ENCODE measurements around the gene EID2B. TPM values are rescaled to one million over a fixed set of nuclear protein-coding genes. Genes with fewer than 3 reads are reported as not detected.
A peak's percentile ranks its signal among the peaks of the same experiment; 100 is the strongest.

EID2B gene
- total and polyA plus RNA-seq, 10 of the 15 experiments (the other 5 are each of a cell fraction or from before 2014, with no cell fraction given): 2.9 to 10.1 (median 5.0) TPM

DNA sequence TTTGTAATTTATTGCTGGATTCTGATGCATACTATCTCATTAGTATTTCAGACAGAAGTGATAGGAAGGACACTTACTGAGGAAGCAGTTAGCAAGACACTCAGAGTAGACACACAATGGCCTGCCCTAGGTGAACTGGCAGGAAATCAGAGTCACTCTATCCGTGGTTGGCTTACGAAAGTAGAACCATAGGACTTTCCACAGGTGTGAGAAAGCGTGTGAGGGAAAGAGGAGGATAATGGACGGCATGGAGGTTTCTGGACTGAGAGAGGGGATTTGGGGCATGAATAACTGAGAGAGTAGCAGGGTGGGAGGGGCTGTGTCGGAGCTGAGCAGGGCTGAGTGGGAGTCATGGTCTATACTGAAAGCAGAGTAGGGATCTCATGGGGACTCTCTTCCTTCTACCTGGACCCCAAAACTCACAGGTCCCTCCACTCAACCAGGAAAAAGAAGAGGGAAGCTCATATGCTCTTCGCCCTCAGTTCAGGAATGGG, 26.0 kb upstream of the EID2B start:
- ATAC-seq (peak; percentile 77), DNase-seq (ENCODE audit: low read depth, low spot score) (no peak), FAIRE-seq (peak; percentile 64)
- no peaks in the 10 kb centered on the region for H3K9me3 ChIP-seq (replicated peaks; ENCODE audit: control insufficient read depth, insufficient read depth, low read length)
- H3K4me1 ChIP-seq (ENCODE audit: control insufficient read depth, insufficient read depth, low read length): peaks cover 24% of the 10 kb centered on the region
- H3K27ac ChIP-seq (ENCODE audit: control insufficient read depth, insufficient read depth): peak overlapping the region; percentile 88
- intact Hi-C loops (cut with micrococcal nuclease; ENCODE audit: unreplicated experiment): no loop called here
- ChIA-PET RAD21 (ENCODE audit: unreplicated experiment) (no interaction called here), CTCF (interaction anchor here (1.3 kb wide), 1 partner anchor 68 kb away, joined by 3 read pairs; no protein-coding TSS in a partner anchor), SMC1A (ENCODE audit: uncharacterized antibody, unreplicated experiment) (interaction anchor here (0.8 to 4.0 kb wide), 2 partner anchors 17 to 115 kb away, joined by 3 to 20 read pairs; no protein-coding TSS in a partner anchor), POLR2A (interaction anchor here (0.5 kb wide), 1 partner anchor 49 kb away, joined by 3 read pairs; no protein-coding TSS in a partner anchor)
- no peaks in the 10 kb centered on the region for H3K79me2 ChIP-seq (ENCODE audit: control insufficient read depth, insufficient read depth, low read length)
- H2AFZ ChIP-seq (ENCODE audit: control insufficient read depth, low read depth, low read length): peak overlapping the region; percentile 80
- no peaks in the 10 kb centered on the region for H3K27me3 ChIP-seq (replicated peaks in 1 of 2; ENCODE audit: control insufficient read depth in 2 of 2, insufficient read depth in 2 of 2, low read length in 1 of 2)
- 20% methylated on average over 6 of the region's 6 CpGs for WGBS (ENCODE audit: insufficient coverage, insufficient replicate concordance, low lambda C conversion rate, missing lambda C conversion rate)
- H4K20me1 ChIP-seq (ENCODE audit: control insufficient read depth, insufficient read depth): no peaks in the 10 kb centered on the region
- H3K4me3 ChIP-seq: peak overlapping the region; percentile 52; the same call in 1 of the 2 replicates
- H3K36me3 ChIP-seq (ENCODE audit: control insufficient read depth in 2 of 2, insufficient read depth in 2 of 2, low read length in 1 of 2): no peaks in the 10 kb centered on the region
- in situ Hi-C loops (cut with MboI): no loop called here
- H3K9ac ChIP-seq (ENCODE audit: control insufficient read depth, insufficient read depth, low read length): peak overlapping the region; percentile 8
- no TSS peak for BruUV-seq (replicated peaks)
- peak overlapping the region; percentile 90 for H3K4me2 ChIP-seq (ENCODE audit: control insufficient read depth, insufficient read depth)
- TF ChIP-seq IKZF2 (IDR thresholded peaks at IDR 0.05): peak in 1 of 2 experiments; percentile 31; a peak in 1 of 4 replicates
- TF ChIP-seq, protein P1, sequence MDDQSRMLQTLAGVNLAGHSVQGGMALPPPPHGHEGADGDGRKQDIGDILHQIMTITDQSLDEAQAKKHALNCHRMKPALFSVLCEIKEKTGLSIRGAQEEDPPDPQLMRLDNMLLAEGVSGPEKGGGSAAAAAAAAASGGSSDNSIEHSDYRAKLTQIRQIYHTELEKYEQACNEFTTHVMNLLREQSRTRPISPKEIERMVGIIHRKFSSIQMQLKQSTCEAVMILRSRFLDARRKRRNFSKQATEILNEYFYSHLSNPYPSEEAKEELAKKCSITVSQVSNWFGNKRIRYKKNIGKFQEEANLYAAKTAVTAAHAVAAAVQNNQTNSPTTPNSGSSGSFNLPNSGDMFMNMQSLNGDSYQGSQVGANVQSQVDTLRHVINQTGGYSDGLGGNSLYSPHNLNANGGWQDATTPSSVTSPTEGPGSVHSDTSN (IDR thresholded peaks at IDR 0.05; ENCODE audit: insufficient replicate concordance, low read depth, low read length): no peak
- peak; percentile 29; the same call in 1 of the 2 replicates for TF ChIP-seq FOXM1 (IDR thresholded peaks at IDR 0.05; ENCODE audit: low read depth, low read length)
- no peak for TF ChIP-seq ZNF384 (IDR thresholded peaks at IDR 0.05; ENCODE audit: borderline replicate concordance, low read depth, low read length)
- TF ChIP-seq, protein P2, sequence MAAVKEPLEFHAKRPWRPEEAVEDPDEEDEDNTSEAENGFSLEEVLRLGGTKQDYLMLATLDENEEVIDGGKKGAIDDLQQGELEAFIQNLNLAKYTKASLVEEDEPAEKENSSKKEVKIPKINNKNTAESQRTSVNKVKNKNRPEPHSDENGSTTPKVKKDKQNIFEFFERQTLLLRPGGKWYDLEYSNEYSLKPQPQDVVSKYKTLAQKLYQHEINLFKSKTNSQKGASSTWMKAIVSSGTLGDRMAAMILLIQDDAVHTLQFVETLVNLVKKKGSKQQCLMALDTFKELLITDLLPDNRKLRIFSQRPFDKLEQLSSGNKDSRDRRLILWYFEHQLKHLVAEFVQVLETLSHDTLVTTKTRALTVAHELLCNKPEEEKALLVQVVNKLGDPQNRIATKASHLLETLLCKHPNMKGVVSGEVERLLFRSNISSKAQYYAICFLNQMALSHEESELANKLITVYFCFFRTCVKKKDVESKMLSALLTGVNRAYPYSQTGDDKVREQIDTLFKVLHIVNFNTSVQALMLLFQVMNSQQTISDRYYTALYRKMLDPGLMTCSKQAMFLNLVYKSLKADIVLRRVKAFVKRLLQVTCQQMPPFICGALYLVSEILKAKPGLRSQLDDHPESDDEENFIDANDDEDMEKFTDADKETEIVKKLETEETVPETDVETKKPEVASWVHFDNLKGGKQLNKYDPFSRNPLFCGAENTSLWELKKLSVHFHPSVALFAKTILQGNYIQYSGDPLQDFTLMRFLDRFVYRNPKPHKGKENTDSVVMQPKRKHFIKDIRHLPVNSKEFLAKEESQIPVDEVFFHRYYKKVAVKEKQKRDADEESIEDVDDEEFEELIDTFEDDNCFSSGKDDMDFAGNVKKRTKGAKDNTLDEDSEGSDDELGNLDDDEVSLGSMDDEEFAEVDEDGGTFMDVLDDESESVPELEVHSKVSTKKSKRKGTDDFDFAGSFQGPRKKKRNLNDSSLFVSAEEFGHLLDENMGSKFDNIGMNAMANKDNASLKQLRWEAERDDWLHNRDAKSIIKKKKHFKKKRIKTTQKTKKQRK (IDR thresholded peaks at IDR 0.05; ENCODE audit: low read depth, low read length): no peak
- TF ChIP-seq, protein P3, sequence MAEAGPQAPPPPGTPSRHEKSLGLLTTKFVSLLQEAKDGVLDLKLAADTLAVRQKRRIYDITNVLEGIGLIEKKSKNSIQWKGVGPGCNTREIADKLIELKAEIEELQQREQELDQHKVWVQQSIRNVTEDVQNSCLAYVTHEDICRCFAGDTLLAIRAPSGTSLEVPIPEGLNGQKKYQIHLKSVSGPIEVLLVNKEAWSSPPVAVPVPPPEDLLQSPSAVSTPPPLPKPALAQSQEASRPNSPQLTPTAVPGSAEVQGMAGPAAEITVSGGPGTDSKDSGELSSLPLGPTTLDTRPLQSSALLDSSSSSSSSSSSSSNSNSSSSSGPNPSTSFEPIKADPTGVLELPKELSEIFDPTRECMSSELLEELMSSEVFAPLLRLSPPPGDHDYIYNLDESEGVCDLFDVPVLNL (IDR thresholded peaks at IDR 0.05; ENCODE audit: low read depth, low read length): no peak
- TF ChIP-seq EED (IDR thresholded peaks at IDR 0.05; ENCODE audit: low read depth): 0 out of 2 replicates have a peak, but pooled peaks have one; percentile 36
- TF ChIP-seq, protein P4, sequence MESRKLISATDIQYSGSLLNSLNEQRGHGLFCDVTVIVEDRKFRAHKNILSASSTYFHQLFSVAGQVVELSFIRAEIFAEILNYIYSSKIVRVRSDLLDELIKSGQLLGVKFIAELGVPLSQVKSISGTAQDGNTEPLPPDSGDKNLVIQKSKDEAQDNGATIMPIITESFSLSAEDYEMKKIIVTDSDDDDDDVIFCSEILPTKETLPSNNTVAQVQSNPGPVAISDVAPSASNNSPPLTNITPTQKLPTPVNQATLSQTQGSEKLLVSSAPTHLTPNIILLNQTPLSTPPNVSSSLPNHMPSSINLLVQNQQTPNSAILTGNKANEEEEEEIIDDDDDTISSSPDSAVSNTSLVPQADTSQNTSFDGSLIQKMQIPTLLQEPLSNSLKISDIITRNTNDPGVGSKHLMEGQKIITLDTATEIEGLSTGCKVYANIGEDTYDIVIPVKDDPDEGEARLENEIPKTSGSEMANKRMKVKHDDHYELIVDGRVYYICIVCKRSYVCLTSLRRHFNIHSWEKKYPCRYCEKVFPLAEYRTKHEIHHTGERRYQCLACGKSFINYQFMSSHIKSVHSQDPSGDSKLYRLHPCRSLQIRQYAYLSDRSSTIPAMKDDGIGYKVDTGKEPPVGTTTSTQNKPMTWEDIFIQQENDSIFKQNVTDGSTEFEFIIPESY (IDR thresholded peaks at IDR 0.05): no peak
- TF ChIP-seq NFIC (IDR thresholded peaks at IDR 0.05; ENCODE audit: low read depth, low read length): 0 out of 2 replicates have a peak, but pooled peaks have one; percentile 23
- TF ChIP-seq SRF (IDR thresholded peaks at IDR 0.05; ENCODE audit: low read depth in 2 of 2, low read length in 2 of 2): no peak
- no peak for TF ChIP-seq ASH2L (IDR thresholded peaks at IDR 0.05; ENCODE audit: borderline replicate concordance, low read depth)
- TF ChIP-seq CBX5 (IDR thresholded peaks at IDR 0.05; ENCODE audit: low read depth): no peak
- no peak for TF ChIP-seq EZH2 (IDR thresholded peaks at IDR 0.05; ENCODE audit: borderline replicate concordance, control insufficient read depth, low read depth, low read length)
- no peak for TF ChIP-seq SMAD5 (IDR thresholded peaks at IDR 0.05; ENCODE audit: low read depth)
